K562 (cell line): Measurements from ENCODE around the gene BTN3A1. TPM values are rescaled to one million over a fixed set of nuclear protein-coding genes. Genes with fewer than 3 reads are reported as not detected.

ENCODE experiments used
- ATF7 ChIP-seq: fragments of 450-650 bp; IDR thresholded peaks from 2 replicates; pipeline ENCODE4 v1.7.1; 2014; ENCODE audit warnings: mild to moderate bottlenecking, moderate library complexity
- CEBPB ChIP-seq: fragments of 450-650 bp; IDR thresholded peaks from 2 replicates; pipeline ENCODE4 v1.6.1; 2016; ENCODE audit warnings: missing genetic modification characterization, missing compliant biosample characterization
- CREB1 ChIP-seq, 2 experiments: sonication (generic) in 1 of 2; formaldehyde crosslinking in 1 of 2; IDR thresholded peaks; 2 replicates each; pipeline versions ENCODE4 v1.6.1 to v1.8.0; 2012 to 2022; ENCODE audit warnings: inconsistent platforms in 1 of 2, mild to moderate bottlenecking in 1 of 2, missing genetic modification reagents in 1 of 2, moderate library complexity in 1 of 2
- GABPB1 ChIP-seq: sonication (generic); formaldehyde crosslinking; IDR thresholded peaks from 2 replicates; pipeline ENCODE4 v1.8.0; 2022; ENCODE audit warnings: mild to moderate bottlenecking, missing genetic modification reagents
- KAT8 ChIP-seq: fragments of 450-650 bp; IDR thresholded peaks from 2 replicates; pipeline ENCODE4 v1.6.1; 2016; ENCODE audit warnings: low read depth, mild to moderate bottlenecking
- RBBP5 ChIP-seq: fragments of 200-600 bp; sonication (generic); IDR thresholded peaks from 2 replicates; pipeline ENCODE4 v1.6.1; 2012; ENCODE audit warnings: borderline replicate concordance, mild to moderate bottlenecking, low read length, control low read depth, inconsistent platforms; ENCODE audit not compliant: insufficient read depth, poor library complexity, severe bottlenecking
- SMC3 ChIP-seq: conservative IDR thresholded peaks from 2 replicates; pipeline ENCODE4 v1.6.1; 2011; ENCODE audit warnings: low read depth, low read length, improper control_type of control experiment; ENCODE audit not compliant: insufficient read depth
- SREBF2 ChIP-seq: sonication (generic); formaldehyde crosslinking; IDR thresholded peaks from 2 replicates; pipeline ENCODE4 v1.4.0; 2020; ENCODE audit warnings: mild to moderate bottlenecking, missing genetic modification reagents
- TGIF2 ChIP-seq: sonication (generic); formaldehyde crosslinking; IDR thresholded peaks from 2 replicates; pipeline ENCODE4 v1.8.1; 2022; ENCODE audit warnings: mild to moderate bottlenecking, missing genetic modification reagents, moderate library complexity
- XRCC3 ChIP-seq: fragments of 450-650 bp; IDR thresholded peaks from 2 replicates; pipeline ENCODE4 v1.6.1; 2017; ENCODE audit warnings: mild to moderate bottlenecking, moderate library complexity
- ZNF134 ChIP-seq: fragments of 250-450 bp; sonication (Bioruptor Pico); conservative IDR thresholded peaks from 2 replicates; pipeline ENCODE4 v1.4.0; 2020
- ZNF79 ChIP-seq: fragments of 250-450 bp; sonication (Bioruptor Pico); IDR thresholded peaks from 2 replicates; pipeline ENCODE4 v1.4.0; 2020; ENCODE audit warnings: low read depth, mild to moderate bottlenecking, moderate library complexity
- ZZZ3 ChIP-seq: fragments of 450-650 bp; IDR thresholded peaks from 2 replicates; pipeline ENCODE4 v1.6.1; 2016; ENCODE audit warnings: antibody characterized with exemption, mild to moderate bottlenecking, moderate library complexity
- polyA plus RNA-seq, 8 experiments: library from polyadenylated mRNA; depleted of rRNA in 4 of 8; stranded (reverse) in 5 of 8; unstranded in 3 of 8; fragments of >200 nt; fragmentation: Nextera tagmentation in 2 of 8; fragmentation: Illumina TruSeq in 1 of 8; extraction: Ambion mirVana in 2 of 8; extraction: Trizol in 1 of 8; gene quantifications; 2 replicates each; pipeline versions ENCODE4 v1.2.1 to v1.2.3, GENCODE V29; 2011 to 2014; ENCODE audit warnings: inconsistent platforms in 1 of 8, missing spikeins in 1 of 8
- total RNA-seq, 7 experiments: library from RNA; depleted of rRNA in 6 of 7; stranded (reverse); fragments of >200 nt in 6 of 7; fragmentation: Illumina TruSeq in 2 of 7; extraction: Trizol in 2 of 7; gene quantifications; 2 replicates each; pipeline versions ENCODE4 v1.2.1 to v1.2.3, GENCODE V29; 2011 to 2021; ENCODE audit warnings: low replicate concordance in 1 of 7
- TF ChIP-seq, protein P1 (sequence below): fragments of 450-650 bp; formaldehyde crosslinking; IDR thresholded peaks from 2 replicates; pipeline ENCODE4 v1.4.0; 2020; ENCODE audit warnings: mild to moderate bottlenecking, mixed read lengths
- TF ChIP-seq, protein P2 (sequence below): sonication (generic); formaldehyde crosslinking; IDR thresholded peaks from 2 replicates; pipeline ENCODE4 v1.8.1; 2023; ENCODE audit warnings: mild to moderate bottlenecking, missing genetic modification reagents
- TF ChIP-seq, protein P3 (sequence below): fragments of 450-650 bp; IDR thresholded peaks from 2 replicates; pipeline ENCODE4 v1.6.1; 2014; ENCODE audit warnings: low read depth, mild to moderate bottlenecking, moderate library complexity, borderline replicate concordance
- TF ChIP-seq, protein P4 (sequence below): fragments of 250-450 bp; sonication (Bioruptor Pico); IDR thresholded peaks from 2 replicates; pipeline ENCODE4 v1.8.0; 2021; ENCODE audit warnings: mild to moderate bottlenecking, moderate library complexity
- TF ChIP-seq, protein P5 (sequence below): fragments of 450-650 bp; formaldehyde crosslinking; IDR thresholded peaks from 2 replicates; pipeline ENCODE4 v1.4.0; 2020; ENCODE audit warnings: mild to moderate bottlenecking

BTN3A1 gene
- total and polyA plus RNA-seq, 9 of the 15 experiments (the other 6 are each of a cell fraction or from before 2014, with no cell fraction given): 0.84 to 8.5 (median 3.9) TPM

DNA sequence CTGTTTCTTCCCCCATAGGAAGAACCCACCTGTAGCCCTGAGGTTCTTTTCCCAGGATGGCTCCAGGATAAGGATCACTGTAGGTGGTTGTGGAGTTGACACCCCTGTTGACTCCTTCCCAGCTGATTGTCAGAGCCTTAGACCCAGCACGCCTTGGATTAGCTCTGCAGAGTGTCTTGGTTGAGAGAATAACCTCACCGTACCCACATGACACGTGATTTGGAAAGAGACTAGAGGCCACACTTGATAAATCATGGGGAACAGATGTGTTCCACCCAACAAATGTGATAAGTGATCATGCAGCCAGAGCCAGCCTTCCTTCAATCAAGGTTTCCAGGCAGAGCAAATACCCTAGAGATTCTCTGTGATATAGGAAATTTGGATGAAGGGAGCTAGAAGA is 12.2 kb downstream of the BTN3A1 start (continued):
- no peak for TF ChIP-seq CREB1 (IDR thresholded peaks at IDR 0.05)
- TF ChIP-seq CREB1 (CRISPR knock-in tag; IDR thresholded peaks at IDR 0.05): no peak
- TF ChIP-seq TGIF2 (CRISPR knock-in tag): no peak
- no peak for TF ChIP-seq XRCC3
- TF ChIP-seq, protein P1, sequence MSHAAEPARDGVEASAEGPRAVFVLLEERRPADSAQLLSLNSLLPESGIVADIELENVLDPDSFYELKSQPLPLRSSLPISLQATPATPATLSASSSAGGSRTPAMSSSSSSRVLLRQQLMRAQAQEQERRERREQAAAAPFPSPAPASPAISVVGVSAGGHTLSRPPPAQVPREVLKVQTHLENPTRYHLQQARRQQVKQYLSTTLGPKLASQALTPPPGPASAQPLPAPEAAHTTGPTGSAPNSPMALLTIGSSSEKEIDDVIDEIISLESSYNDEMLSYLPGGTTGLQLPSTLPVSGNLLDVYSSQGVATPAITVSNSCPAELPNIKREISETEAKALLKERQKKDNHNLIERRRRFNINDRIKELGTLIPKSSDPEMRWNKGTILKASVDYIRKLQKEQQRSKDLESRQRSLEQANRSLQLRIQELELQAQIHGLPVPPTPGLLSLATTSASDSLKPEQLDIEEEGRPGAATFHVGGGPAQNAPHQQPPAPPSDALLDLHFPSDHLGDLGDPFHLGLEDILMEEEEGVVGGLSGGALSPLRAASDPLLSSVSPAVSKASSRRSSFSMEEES (CRISPR knock-in tag): peak; percentile 78
- TF ChIP-seq SMC3: no peak
- TF ChIP-seq ZNF79: no peak
- no peak for TF ChIP-seq CEBPB
- TF ChIP-seq, protein P2, sequence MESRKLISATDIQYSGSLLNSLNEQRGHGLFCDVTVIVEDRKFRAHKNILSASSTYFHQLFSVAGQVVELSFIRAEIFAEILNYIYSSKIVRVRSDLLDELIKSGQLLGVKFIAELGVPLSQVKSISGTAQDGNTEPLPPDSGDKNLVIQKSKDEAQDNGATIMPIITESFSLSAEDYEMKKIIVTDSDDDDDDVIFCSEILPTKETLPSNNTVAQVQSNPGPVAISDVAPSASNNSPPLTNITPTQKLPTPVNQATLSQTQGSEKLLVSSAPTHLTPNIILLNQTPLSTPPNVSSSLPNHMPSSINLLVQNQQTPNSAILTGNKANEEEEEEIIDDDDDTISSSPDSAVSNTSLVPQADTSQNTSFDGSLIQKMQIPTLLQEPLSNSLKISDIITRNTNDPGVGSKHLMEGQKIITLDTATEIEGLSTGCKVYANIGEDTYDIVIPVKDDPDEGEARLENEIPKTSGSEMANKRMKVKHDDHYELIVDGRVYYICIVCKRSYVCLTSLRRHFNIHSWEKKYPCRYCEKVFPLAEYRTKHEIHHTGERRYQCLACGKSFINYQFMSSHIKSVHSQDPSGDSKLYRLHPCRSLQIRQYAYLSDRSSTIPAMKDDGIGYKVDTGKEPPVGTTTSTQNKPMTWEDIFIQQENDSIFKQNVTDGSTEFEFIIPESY (CRISPR knock-in tag): no peak
- no peak for TF ChIP-seq ATF7
- TF ChIP-seq, protein P3, sequence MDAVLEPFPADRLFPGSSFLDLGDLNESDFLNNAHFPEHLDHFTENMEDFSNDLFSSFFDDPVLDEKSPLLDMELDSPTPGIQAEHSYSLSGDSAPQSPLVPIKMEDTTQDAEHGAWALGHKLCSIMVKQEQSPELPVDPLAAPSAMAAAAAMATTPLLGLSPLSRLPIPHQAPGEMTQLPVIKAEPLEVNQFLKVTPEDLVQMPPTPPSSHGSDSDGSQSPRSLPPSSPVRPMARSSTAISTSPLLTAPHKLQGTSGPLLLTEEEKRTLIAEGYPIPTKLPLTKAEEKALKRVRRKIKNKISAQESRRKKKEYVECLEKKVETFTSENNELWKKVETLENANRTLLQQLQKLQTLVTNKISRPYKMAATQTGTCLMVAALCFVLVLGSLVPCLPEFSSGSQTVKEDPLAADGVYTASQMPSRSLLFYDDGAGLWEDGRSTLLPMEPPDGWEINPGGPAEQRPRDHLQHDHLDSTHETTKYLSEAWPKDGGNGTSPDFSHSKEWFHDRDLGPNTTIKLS: no peak
- TF ChIP-seq RBBP5: no peak
- TF ChIP-seq ZNF134 (CRISPR knock-in tag): no peak
- no peak for TF ChIP-seq KAT8
- TF ChIP-seq, protein P4, sequence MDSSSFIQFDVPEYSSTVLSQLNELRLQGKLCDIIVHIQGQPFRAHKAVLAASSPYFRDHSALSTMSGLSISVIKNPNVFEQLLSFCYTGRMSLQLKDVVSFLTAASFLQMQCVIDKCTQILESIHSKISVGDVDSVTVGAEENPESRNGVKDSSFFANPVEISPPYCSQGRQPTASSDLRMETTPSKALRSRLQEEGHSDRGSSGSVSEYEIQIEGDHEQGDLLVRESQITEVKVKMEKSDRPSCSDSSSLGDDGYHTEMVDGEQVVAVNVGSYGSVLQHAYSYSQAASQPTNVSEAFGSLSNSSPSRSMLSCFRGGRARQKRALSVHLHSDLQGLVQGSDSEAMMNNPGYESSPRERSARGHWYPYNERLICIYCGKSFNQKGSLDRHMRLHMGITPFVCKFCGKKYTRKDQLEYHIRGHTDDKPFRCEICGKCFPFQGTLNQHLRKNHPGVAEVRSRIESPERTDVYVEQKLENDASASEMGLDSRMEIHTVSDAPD (CRISPR knock-in tag): no peak
- TF ChIP-seq ZZZ3: no peak
- no peak for TF ChIP-seq SREBF2 (CRISPR knock-in tag)
- TF ChIP-seq, protein P5, sequence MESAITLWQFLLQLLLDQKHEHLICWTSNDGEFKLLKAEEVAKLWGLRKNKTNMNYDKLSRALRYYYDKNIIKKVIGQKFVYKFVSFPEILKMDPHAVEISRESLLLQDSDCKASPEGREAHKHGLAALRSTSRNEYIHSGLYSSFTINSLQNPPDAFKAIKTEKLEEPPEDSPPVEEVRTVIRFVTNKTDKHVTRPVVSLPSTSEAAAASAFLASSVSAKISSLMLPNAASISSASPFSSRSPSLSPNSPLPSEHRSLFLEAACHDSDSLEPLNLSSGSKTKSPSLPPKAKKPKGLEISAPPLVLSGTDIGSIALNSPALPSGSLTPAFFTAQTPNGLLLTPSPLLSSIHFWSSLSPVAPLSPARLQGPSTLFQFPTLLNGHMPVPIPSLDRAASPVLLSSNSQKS: no peak
- no peak for TF ChIP-seq GABPB1 (CRISPR knock-in tag)
